ENCODE results near the gene GOLGA8T. TPM values are rescaled to one million over a fixed set of nuclear protein-coding genes. Genes with fewer than 3 reads are reported as not detected.
"Not testable (repeated sequence)": the region's sequence is repeated elsewhere in the genome, so short reads cannot be mapped to it uniquely, and the experiment has no call there.

The GOLGA8T gene, protein sequence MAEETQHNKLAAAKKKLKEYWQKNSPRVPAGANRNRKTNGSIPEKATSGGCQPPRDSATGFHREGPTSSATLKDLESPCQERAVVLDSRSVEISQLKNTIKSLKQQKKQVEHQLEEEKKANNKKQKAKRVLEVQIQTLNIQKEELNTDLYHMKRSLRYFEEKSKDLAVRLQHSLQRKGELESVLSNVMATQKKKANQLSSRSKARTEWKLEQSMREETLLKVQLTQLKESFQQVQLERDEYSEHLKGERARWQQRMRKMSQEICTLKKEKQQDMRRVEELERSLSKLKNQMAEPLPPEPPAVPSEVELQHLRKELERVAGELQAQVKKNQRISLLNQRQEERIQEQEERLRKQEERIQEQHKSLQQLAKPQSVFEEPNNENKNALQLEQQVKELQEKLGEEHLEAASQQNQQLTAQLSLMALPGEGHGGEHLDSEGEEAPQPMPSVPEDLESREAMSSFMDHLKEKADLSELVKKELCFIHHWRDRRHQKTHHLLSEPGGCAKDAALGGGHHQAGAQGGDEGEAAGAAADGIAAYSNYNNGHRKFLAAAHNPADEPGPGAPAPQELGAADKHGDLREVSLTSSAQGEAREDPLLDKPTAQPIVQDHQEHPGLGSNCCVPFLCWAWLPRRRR
- 0.78 to 1.0 TPM (median 0.92 TPM) in 3 replicates for total RNA-seq (2021)
- Bru-seq, nascent RNA = percentile 17 among the genes with signal in this experiment
- long read RNA-seq, experiment 1, partial matches to known transcripts = 1 of 1 reads
- long read RNA-seq, experiment 1, other reads (novel, unspliced or antisense) = 0 of 1 reads
- long read RNA-seq, experiment 2 = 0 reads
- long read RNA-seq, experiment 3 = 0 reads

DNA sequence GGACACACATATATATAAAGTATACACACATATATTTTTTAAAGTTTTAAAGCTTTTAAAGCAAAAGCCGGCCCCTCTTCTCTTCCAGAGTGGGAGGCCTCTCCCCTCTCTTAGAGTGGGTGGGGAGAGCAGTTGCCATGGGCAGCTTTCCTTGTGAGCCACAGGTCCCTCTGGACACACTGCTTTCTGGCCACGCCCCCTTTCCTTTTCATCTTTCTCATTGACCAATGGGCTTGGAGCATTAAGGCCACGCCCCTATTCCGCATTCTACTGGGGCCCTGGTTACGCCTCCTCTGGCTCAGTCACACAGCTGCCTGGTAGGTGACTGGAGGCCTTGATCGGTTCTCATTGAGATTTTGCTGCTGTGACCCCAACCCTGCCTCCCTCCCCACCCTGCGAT is at the start of gene GOLGA8T:
Gene GOLGA8T, plus strand, starts transcription at position 301 of the 400 bp plus-strand sequence. Its CDS starts 98 bp downstream, at position 399.
- CTCF ChIA-PET; DNase-seq (ENCODE audit: low spot score); H3K27ac Mint-ChIP-seq; H3K9me3 Mint-ChIP-seq; ATAC-seq; H3K4me3 Mint-ChIP-seq; POLR2A ChIA-PET; H3K36me3 Mint-ChIP-seq; H3K4me1 Mint-ChIP-seq; H3K27me3 Mint-ChIP-seq (ENCODE audit: low read depth): not testable (repeated sequence)

GRCh38 chr15:30097827-30098226 is 37.0 kb upstream of the GOLGA8T start:
- H3K9me3 Mint-ChIP-seq; CTCF ChIA-PET; H3K27me3 Mint-ChIP-seq (ENCODE audit: low read depth); H3K4me1 Mint-ChIP-seq; H3K4me3 Mint-ChIP-seq; H3K27ac Mint-ChIP-seq; H3K36me3 Mint-ChIP-seq; DNase-seq (ENCODE audit: low spot score); POLR2A ChIA-PET: not testable (repeated sequence)
- peak; percentile 82 for ATAC-seq

DNA sequence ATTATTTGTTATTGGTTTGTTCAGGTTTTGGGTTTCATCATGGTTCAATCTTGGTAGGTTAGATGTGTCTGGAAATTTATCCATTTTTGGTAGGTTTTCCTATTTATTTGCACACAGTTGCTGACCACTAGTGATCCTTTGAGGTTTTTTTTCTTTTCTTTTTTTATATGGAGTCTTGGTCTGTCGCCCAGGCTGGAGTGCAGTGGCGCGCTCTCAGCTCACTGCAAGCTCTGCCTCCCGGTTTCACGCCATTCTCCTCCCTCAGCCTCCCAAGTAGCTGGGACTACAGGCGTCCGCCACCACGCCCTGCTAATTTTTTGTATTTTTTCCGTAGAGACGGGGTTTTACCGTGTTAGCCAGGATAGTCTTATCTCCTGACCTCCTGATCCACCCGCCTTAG is 32.0 kb upstream of the GOLGA8T start:
- H3K36me3 Mint-ChIP-seq; POLR2A ChIA-PET; H3K27ac Mint-ChIP-seq; CTCF ChIA-PET; DNase-seq (ENCODE audit: low spot score); H3K4me1 Mint-ChIP-seq; ATAC-seq; H3K9me3 Mint-ChIP-seq; H3K27me3 Mint-ChIP-seq (ENCODE audit: low read depth); H3K4me3 Mint-ChIP-seq: not testable (repeated sequence)

DNA sequence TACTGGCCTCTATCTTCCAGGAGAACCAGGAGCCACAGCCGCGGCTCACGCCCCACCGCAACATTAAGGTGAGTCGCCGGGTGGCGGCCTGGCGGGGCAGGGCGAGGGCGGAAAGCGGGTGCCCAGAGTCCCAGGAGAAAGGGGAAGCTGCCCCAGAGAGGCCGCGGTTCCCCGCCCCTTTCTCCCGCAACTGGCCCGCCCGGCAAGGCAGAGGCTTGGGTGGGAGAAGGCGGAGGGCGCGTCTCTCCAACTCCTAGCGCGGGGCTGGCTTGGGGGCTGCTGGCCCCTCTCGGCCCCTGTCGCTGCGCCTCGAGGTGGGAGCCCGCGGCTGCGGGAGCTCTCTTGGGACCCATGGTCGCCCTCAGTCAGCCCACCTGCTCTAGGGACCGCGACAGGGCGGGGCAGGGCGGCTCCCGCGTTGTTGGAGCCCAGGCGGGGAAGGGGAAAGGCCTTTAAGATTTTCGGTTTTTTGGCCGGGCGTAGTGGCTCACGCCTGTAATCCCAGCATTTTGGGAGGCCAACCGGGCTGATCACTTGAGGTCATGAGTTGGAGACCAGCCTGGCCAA is 30.8 kb upstream of the GOLGA8T start:
- peak overlapping the region; percentile 40; the same call in 1 of the 2 replicates for H3K4me3 Mint-ChIP-seq
- H3K36me3 Mint-ChIP-seq; CTCF ChIA-PET; DNase-seq (ENCODE audit: low spot score); H3K27me3 Mint-ChIP-seq (ENCODE audit: low read depth); H3K27ac Mint-ChIP-seq; POLR2A ChIA-PET; H3K9me3 Mint-ChIP-seq; H3K4me1 Mint-ChIP-seq: not testable (repeated sequence)
- peak; percentile 87 for ATAC-seq

DNA sequence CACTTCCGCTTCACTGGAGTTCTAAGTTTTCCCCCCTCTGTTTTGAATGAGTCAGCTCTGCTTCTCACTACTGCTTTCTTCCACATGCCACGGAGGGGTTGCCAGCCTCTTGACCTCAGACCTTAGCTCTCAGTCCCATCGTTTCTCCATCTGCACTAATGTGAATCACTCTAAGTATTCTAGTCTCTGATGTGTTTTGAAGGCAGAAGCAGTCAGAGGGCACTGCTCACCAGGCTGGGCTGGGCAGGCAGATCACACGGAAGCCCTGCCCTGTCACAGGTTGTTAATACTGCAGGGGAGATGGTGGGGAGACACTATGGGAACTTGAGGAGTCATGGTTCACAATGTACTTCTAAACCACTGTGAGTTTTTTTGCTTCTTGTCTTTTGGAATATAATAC is 24.3 kb upstream of the GOLGA8T start:
- ATAC-seq, POLR2A ChIA-PET, H3K4me1 Mint-ChIP-seq: not testable (repeated sequence)

GRCh38 chr15:30130066-30130465 is 4.8 kb upstream of the GOLGA8T start:
- POLR2A ChIA-PET; H3K27me3 Mint-ChIP-seq (ENCODE audit: low read depth); H3K27ac Mint-ChIP-seq; H3K9me3 Mint-ChIP-seq; H3K36me3 Mint-ChIP-seq; ATAC-seq; H3K4me1 Mint-ChIP-seq; DNase-seq (ENCODE audit: low spot score); H3K4me3 Mint-ChIP-seq; CTCF ChIA-PET: not testable (repeated sequence)

More for the DNA sequence above, 24.3 kb upstream of the GOLGA8T start:
- H3K27me3 Mint-ChIP-seq (ENCODE audit: low read depth); H3K36me3 Mint-ChIP-seq; H3K4me3 Mint-ChIP-seq; DNase-seq (ENCODE audit: low spot score); H3K27ac Mint-ChIP-seq; CTCF ChIA-PET; H3K9me3 Mint-ChIP-seq: not testable (repeated sequence)

GRCh38 chr15:30143246-30143645 is 8.4 kb downstream of the GOLGA8T start:
- peak; percentile 24 for DNase-seq (ENCODE audit: low spot score)
- H3K9me3 Mint-ChIP-seq; H3K27me3 Mint-ChIP-seq (ENCODE audit: low read depth); POLR2A ChIA-PET; H3K4me1 Mint-ChIP-seq; H3K27ac Mint-ChIP-seq; CTCF ChIA-PET; H3K4me3 Mint-ChIP-seq; H3K36me3 Mint-ChIP-seq; ATAC-seq: not testable (repeated sequence)
- TF ChIP-seq USF2 (CRISPR knock-in tag; IDR thresholded peaks at IDR 0.05) = 0 out of 2 replicates have a peak, but pooled peaks have one; percentile 33

DNA sequence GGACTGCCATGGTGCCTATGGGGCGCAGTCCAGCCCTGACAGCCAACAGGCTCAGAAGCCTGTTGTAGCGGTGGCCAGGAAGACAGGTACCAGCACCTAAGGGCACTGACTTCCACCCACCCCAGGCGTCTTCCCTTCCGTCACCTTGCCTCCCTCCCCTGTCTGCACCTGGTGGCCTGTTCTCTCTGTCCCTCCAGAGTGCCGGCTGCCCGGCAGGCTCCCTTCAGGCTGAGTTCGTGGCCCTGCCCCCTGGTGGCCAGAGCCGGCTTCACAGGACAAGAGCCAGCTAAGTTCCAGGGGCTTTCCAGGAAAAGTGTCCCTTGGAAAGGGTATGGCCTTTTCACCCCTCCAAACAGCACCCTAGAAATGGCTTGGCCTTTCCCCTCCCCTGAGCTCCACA is 15.0 kb downstream of the GOLGA8T start:
- H3K27ac Mint-ChIP-seq; H3K36me3 Mint-ChIP-seq; H3K27me3 Mint-ChIP-seq (ENCODE audit: low read depth); H3K4me1 Mint-ChIP-seq; POLR2A ChIA-PET; CTCF ChIA-PET; DNase-seq (ENCODE audit: low spot score); H3K4me3 Mint-ChIP-seq; H3K9me3 Mint-ChIP-seq: not testable (repeated sequence)
- ATAC-seq = peak; percentile 72; the same call in 1 of the 2 replicates

DNA sequence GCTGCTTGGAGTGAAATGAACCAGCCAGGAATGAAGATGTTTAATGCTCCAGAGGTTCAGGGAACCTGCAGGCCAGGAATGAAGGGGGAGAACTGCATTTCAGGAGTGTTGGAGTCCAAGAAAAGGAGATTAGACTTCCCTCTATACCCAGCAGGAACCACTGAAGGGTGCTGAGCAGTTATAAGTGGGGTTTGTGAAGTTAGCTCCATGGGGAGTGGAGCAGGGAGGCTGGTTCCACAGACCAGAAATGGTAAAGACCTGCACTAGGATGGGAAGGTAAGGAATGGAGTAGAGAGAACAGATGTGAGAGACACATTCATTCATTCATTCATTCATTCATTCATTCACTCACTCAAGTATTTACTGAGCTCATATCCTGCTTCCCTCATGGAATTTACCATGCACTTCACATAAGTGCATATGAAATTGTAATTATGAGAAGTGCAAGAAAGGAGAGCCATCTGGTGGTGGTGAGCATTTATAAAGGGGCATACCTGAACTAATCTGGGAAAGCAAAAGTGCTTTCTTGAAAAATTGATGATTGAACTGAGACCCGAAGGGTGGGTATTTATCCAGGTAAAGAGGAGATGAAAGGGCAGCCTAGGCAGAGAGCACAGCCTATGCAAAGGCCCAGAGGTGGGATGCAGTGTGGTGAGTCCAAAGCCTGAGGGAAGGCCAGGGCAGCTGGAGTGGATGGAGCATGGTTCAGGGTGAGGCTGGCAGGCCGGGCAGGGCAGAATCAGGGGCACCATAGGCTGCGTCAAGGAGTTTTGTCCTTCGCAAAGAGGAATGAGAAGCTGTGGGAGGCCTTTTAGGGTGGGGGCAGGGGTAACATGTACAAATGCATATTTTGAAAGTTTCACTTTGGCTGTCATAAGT is 27.9 kb downstream of the GOLGA8T start:
- H3K4me1 Mint-ChIP-seq = not testable (repeated sequence)

GRCh38 chr15:30163759-30164158 is 28.9 kb downstream of the GOLGA8T start:
- DNase-seq (ENCODE audit: low spot score); CTCF ChIA-PET; H3K9me3 Mint-ChIP-seq; H3K36me3 Mint-ChIP-seq; H3K4me3 Mint-ChIP-seq; H3K4me1 Mint-ChIP-seq; ATAC-seq; H3K27ac Mint-ChIP-seq; H3K27me3 Mint-ChIP-seq (ENCODE audit: low read depth); POLR2A ChIA-PET: not testable (repeated sequence)

More for the DNA sequence above, 27.9 kb downstream of the GOLGA8T start:
- H3K4me3 Mint-ChIP-seq; DNase-seq (ENCODE audit: low spot score); H3K27ac Mint-ChIP-seq; H3K9me3 Mint-ChIP-seq; ATAC-seq; H3K36me3 Mint-ChIP-seq; POLR2A ChIA-PET; H3K27me3 Mint-ChIP-seq (ENCODE audit: low read depth); CTCF ChIA-PET: not testable (repeated sequence)

DNA sequence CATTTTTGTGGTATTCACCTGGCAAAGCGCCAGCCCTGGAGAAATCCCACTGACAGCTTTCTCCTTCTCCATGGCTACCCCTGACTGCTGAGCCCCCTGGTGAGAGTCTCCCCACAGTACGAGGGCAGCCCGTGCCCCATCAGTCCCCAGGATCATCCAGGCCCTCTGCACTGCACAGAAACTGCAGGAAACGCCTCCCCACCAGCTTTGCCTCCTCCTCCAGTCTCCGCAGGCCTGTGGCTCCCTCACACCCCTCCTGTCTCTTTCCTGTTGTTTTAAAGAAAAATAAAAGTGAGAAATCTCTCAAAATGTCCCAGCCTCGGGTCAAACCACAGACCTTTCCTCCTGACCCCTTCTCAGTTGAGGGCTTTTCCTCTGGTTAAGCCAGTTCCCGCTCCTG is 29.4 kb downstream of the GOLGA8T start:
- H3K27me3 Mint-ChIP-seq (ENCODE audit: low read depth); ATAC-seq; CTCF ChIA-PET; H3K9me3 Mint-ChIP-seq; H3K4me1 Mint-ChIP-seq; DNase-seq (ENCODE audit: low spot score); H3K36me3 Mint-ChIP-seq; POLR2A ChIA-PET; H3K4me3 Mint-ChIP-seq; H3K27ac Mint-ChIP-seq: not testable (repeated sequence)

Data from WTC11 (cell line).